Liver (tissue), 3 donors: ENCODE measurements around the gene NRF1.
"Not testable (repeated sequence)": the region's sequence is repeated elsewhere in the genome, so short reads cannot be mapped to it uniquely, and the experiment has no call there.

Experiments
- GABPA ChIP-seq, 2 donors: IDR thresholded peaks in 1 of 2; conservative IDR thresholded peaks in 1 of 2; 2 replicates each; pipeline ENCODE4 v1.6.1; 2016; ENCODE audit warnings: antibody characterized with exemption in 2 of 2, mild to moderate bottlenecking in 1 of 2, moderate library complexity in 1 of 2
- HNF4A ChIP-seq, 2 donors: conservative IDR thresholded peaks; 2 replicates each; pipeline ENCODE4 v1.6.1; 2016; ENCODE audit warnings: antibody characterized with exemption in 2 of 2, mild to moderate bottlenecking in 2 of 2
- JUND ChIP-seq, 2 donors: IDR thresholded peaks; 2 replicates each; pipeline ENCODE4 v1.6.1; 2016; ENCODE audit warnings: antibody characterized with exemption in 2 of 2
- MAX ChIP-seq: IDR thresholded peaks from 2 replicates; pipeline ENCODE4 v1.6.1; 2016; ENCODE audit warnings: antibody characterized with exemption
- NR2F2 ChIP-seq: IDR thresholded peaks from 2 replicates; pipeline ENCODE4 v1.6.1; 2016; ENCODE audit warnings: antibody characterized with exemption
- RAD21 ChIP-seq, 2 donors: IDR thresholded peaks; 2 replicates each; pipeline ENCODE4 v1.6.1; 2016; ENCODE audit warnings: antibody characterized with exemption in 2 of 2, mild to moderate bottlenecking in 2 of 2
- REST ChIP-seq: IDR thresholded peaks from 2 replicates; pipeline ENCODE4 v1.6.1; 2016; ENCODE audit warnings: antibody characterized with exemption, mild to moderate bottlenecking
- SP1 ChIP-seq: IDR thresholded peaks from 2 replicates; pipeline ENCODE4 v1.6.1; 2018; ENCODE audit warnings: antibody characterized with exemption, mild to moderate bottlenecking
- TAF1 ChIP-seq: conservative IDR thresholded peaks from 2 replicates; pipeline ENCODE4 v1.6.1; 2016; ENCODE audit warnings: antibody characterized with exemption, mild to moderate bottlenecking
- ZBTB33 ChIP-seq: IDR thresholded peaks from 2 replicates; pipeline ENCODE4 v1.6.1; 2016; ENCODE audit warnings: antibody characterized with exemption
- TF ChIP-seq, protein P1 (sequence below): fragments of 150-350 bp; IDR thresholded peaks from 2 replicates; pipeline ENCODE4 v1.5.1; 2017; ENCODE audit warnings: improper control_type of control experiment, low read depth, low read length; ENCODE audit not compliant: missing input control
- donor health status: healthy.
- donor health status: healthy.

GRCh38 chr7:129596386-129596785 lies 15.1 kb upstream of the NRF1 start:
- TF ChIP-seq, protein P1, sequence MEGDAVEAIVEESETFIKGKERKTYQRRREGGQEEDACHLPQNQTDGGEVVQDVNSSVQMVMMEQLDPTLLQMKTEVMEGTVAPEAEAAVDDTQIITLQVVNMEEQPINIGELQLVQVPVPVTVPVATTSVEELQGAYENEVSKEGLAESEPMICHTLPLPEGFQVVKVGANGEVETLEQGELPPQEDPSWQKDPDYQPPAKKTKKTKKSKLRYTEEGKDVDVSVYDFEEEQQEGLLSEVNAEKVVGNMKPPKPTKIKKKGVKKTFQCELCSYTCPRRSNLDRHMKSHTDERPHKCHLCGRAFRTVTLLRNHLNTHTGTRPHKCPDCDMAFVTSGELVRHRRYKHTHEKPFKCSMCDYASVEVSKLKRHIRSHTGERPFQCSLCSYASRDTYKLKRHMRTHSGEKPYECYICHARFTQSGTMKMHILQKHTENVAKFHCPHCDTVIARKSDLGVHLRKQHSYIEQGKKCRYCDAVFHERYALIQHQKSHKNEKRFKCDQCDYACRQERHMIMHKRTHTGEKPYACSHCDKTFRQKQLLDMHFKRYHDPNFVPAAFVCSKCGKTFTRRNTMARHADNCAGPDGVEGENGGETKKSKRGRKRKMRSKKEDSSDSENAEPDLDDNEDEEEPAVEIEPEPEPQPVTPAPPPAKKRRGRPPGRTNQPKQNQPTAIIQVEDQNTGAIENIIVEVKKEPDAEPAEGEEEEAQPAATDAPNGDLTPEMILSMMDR, result not testable (repeated sequence)
- TF ChIP-seq GABPA (IDR thresholded peaks at IDR 0.05 in 1 of 2, conservative IDR thresholded peaks at IDR 0.05 in 1 of 2); ZBTB33; RAD21 (IDR thresholded peaks at IDR 0.05); TAF1; SP1; JUND (IDR thresholded peaks at IDR 0.05); HNF4A (conservative IDR thresholded peaks at IDR 0.05); NR2F2; MAX; REST: not testable (repeated sequence)
